Sigmoid colon (tissue), 7 donors: ENCODE measurements around the gene MAP2K2. TPM values are rescaled to one million over a fixed set of nuclear protein-coding genes. Genes with fewer than 3 reads are reported as not detected.

Source experiments
- DNase-seq: peaks from one replicate; pipeline ENCODE4 v3.0.0-alpha.2; 2019
- H3K27ac ChIP-seq, 4 donors: fragments of 200-600 bp; sonication (generic); one replicate each; pipeline ENCODE4 v1.5.1; 2016 to 2019; ENCODE audit warnings: mild to moderate bottlenecking in 1 of 4
- H3K27me3 ChIP-seq, 3 donors: fragments of 200-600 bp; sonication (generic); one replicate each; pipeline ENCODE4 v1.5.1; 2019; ENCODE audit warnings: mild to moderate bottlenecking in 1 of 3
- H3K36me3 ChIP-seq, 4 donors: fragments of 200-600 bp; sonication (generic); one replicate each; pipeline ENCODE4 v1.5.1; 2016 to 2019
- H3K4me1 ChIP-seq, 4 donors: fragments of 200-600 bp; sonication (generic); one replicate each; pipeline ENCODE4 v1.5.1; 2017 to 2019
- H3K4me3 ChIP-seq, 4 donors: fragments of 200-600 bp; sonication (generic); one replicate each; pipeline ENCODE4 v1.5.1; 2017 to 2019; ENCODE audit warnings: mild to moderate bottlenecking in 2 of 4, moderate library complexity in 1 of 4
- H3K9me3 ChIP-seq, 4 donors: fragments of 200-600 bp in 3 of 4; sonication (generic) in 3 of 4; one replicate each; pipeline versions ENCODE4 v1.5.1 to v1.6.1; 2013 to 2019
- CTCF ChIP-seq, 4 experiments: fragments of 450-650 bp in 3 of 4; fragments of 200-600 bp in 1 of 4; IDR thresholded peaks; one replicate each; pipeline ENCODE4 v1.5.1; 2016 to 2019; ENCODE audit warnings: antibody characterized with exemption in 4 of 4, mild to moderate bottlenecking in 3 of 4, moderate library complexity in 2 of 4
- EP300 ChIP-seq, 4 donors: sonication (generic); formaldehyde crosslinking; IDR thresholded peaks; one replicate each; pipeline ENCODE4 v1.6.1; 2017; ENCODE audit warnings: antibody characterized with exemption in 4 of 4
- POLR2A ChIP-seq, 2 donors: fragments of 450-650 bp; IDR thresholded peaks; one replicate each; pipeline ENCODE4 v1.6.1; 2016; ENCODE audit warnings: antibody characterized with exemption in 2 of 2, mild to moderate bottlenecking in 2 of 2, moderate library complexity in 2 of 2
- POLR2AphosphoS5 ChIP-seq, 4 donors: sonication (generic); formaldehyde crosslinking; IDR thresholded peaks; one replicate each; pipeline ENCODE4 v1.6.1; 2017; ENCODE audit warnings: antibody characterized with exemption in 4 of 4
- WGBS, 2 donors: extraction: QIAGEN DNeasy Blood & Tissue Kit; methylation state at CpG; one replicate each; pipeline ENCODE4 v1.1.7; 2013; 5-methylcytosine and 5-hydroxymethylcytosine counted together
- intact Hi-C: fragments of 100-400 bp; cut with DNase I; formaldehyde crosslinking; loops from one replicate; pipeline ENCODE4 v1.15.1; 2023
- polyA plus RNA-seq, 3 donors: library from polyadenylated mRNA; stranded (reverse); fragments of 200-250 nt; gene quantifications; one replicate each; pipeline ENCODE4 v1.2.3, GENCODE V29; 2013
- total RNA-seq, 4 donors: library from RNA; depleted of rRNA; stranded (reverse); fragments of >200 nt; gene quantifications; one replicate each; pipeline ENCODE4 v1.1.0, GENCODE V29; 2016
- donor health status: healthy with polysubstance abuse.
- donor health status: Bipolar disorder and iron deficiency.
- donor health status: healthy.

Gene MAP2K2
- total and polyA plus RNA-seq, 7 donors, result 48.2 to 278 (median 76.4) TPM

DNA sequence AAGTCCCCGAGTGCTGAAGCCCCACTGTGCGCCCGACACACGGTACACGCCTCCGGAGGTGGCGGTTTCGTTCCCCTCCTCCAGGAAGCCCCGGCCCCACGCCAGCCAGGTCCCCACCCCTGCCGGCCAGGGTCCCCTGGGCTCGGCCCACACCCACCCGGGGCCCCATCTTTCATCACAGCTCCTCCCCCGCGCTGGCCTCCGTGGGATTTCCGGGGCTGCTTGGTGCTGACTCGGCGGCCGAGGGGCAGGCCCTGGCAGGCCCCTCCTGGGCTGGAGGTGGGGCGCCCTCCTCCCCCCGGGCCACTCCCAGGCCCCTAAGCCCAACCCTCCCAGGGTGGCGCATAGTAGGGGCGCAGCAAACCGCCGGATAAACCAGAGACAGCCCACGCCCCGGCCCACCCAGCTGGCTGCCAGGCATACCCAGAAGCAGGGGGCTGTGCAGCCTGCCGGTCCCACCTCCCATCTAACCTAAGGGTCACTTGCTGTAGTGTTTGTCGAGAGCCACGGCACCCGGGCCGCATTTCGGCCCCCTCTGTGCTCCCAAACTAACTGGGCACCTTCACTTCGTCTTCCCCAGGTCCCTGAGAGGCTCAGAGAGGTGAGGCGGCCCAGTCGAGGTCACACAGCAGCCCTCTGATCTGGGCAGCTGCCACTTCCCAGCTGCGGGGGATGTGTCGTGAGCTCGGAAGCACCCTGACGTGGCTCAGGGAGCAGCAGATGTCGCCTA is 63.9 kb downstream of the MAP2K2 start:
- peaks cover 0 to 76% (median 69%) of the 10 kb centered on the region in 4 donors for H3K4me1 ChIP-seq
- intact Hi-C loops, result no loop called here
- H3K4me3 ChIP-seq, result peak overlapping the region in 3 of 4 donors; percentile 35 to 89 (median 38)
- DNase-seq, result peak; percentile 90
- no peaks in the 10 kb centered on the region for H3K9me3 ChIP-seq
- TF ChIP-seq EP300 (IDR thresholded peaks at IDR 0.05) (no peak), POLR2A (IDR thresholded peaks at IDR 0.05) (no peak), POLR2AphosphoS5 (IDR thresholded peaks at IDR 0.05) (peak in 1 of 4 donors; percentile 27), CTCF (IDR thresholded peaks at IDR 0.05) (no peak)
- no peaks in the 10 kb centered on the region for H3K27me3 ChIP-seq
- H3K36me3 ChIP-seq, result peaks cover 0 to 9% (median 6%) of the 10 kb centered on the region in 4 donors
- WGBS, 2 donors, result 5 to 49% methylated on average over 42 of the region's 42 CpGs
- peak overlapping the region; percentile 97 to 100 (median 98) for H3K27ac ChIP-seq

DNA sequence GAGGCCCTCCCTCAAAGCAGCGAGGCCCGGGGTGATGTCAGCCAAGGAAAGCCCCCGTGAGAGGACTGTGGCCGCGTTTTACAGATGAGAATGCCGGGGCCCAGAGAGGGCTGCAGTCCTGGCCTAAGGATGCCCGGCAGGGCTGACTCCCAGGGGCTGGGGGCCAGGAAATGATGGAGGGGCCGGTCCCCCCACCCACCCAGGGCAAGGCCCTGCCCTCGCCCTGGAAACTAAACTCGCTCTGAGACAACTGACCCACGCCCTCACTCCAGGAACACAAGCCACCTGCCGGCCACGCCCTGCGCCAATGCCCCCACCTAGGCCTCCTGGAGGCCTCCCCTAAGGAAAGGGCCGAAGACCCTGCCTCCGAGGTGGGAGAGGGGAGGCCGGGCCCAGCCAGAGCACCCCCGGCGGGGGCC is 64.5 kb downstream of the MAP2K2 start:
- DNase-seq, result peak; percentile 64
- 5 to 46% methylated on average over 19 of the region's 19 CpGs for WGBS, 2 donors
- Histone ChIP-seq H3K36me3 (peaks cover 4 to 15% (median 12%) of the 10 kb centered on the region in 4 donors), H3K27ac (peak overlapping the region; percentile 97 to 100 (median 98)), H3K4me1 (peaks cover 0 to 76% (median 67%) of the 10 kb centered on the region in 4 donors), H3K9me3 (no peaks in the 10 kb centered on the region), H3K27me3 (no peaks in the 10 kb centered on the region), H3K4me3 (peak overlapping the region in 3 of 4 donors; percentile 35 to 89 (median 38))
- intact Hi-C loops, result no loop called here
- TF ChIP-seq POLR2A (IDR thresholded peaks at IDR 0.05) (no peak), EP300 (IDR thresholded peaks at IDR 0.05) (no peak), CTCF (IDR thresholded peaks at IDR 0.05) (no peak), POLR2AphosphoS5 (IDR thresholded peaks at IDR 0.05) (no peak)

DNA sequence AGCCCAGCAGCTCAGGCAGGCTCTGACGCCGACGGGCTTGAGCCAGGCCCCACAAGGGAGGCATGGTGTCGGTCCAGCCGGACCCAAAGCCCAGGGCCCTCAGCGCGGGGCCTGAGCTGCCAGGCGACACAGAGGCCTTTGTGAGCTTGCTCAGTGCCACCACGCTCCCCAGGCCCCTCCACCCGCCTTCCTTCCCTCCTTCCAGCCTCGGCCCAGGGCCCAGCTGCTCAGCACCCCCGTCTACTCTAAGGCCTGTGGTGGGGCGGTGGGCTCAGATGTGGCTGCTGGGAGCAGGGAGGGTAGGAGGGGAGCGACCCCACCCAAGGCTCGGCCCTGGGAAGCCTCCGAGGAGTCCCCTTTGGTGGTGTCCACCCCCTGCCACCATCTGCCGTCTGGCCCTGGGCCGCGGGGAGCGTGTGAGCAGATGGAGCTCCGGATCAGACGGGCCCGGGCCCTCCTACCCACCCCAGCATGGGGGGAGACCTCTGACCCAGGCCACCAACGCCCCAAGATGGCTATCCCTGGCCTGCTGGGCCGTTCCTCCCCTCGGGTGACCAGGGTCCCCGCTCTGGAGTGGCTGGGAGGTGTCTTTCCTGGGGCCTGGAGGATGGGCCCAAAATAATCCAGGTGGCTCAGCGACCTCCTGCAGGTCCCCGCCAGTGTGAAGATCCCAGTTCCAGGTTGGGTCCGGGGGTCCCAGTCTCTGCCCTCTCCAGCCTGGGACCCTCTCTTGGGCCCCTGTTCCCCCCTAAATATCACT is 65.0 kb downstream of the MAP2K2 start:
- Histone ChIP-seq H3K4me1 (peaks cover 0 to 76% (median 69%) of the 10 kb centered on the region in 4 donors), H3K27ac (peak overlapping the region; percentile 97 to 100 (median 98)), H3K4me3 (peak overlapping the region; percentile 11 to 89 (median 36)), H3K36me3 (peaks cover 10 to 21% (median 18%) of the 10 kb centered on the region in 4 donors), H3K27me3 (no peaks in the 10 kb centered on the region), H3K9me3 (no peaks in the 10 kb centered on the region)
- intact Hi-C loops, result no loop called here
- no peak for TF ChIP-seq EP300 (IDR thresholded peaks at IDR 0.05)
- peak in 1 of 4 experiments; percentile 7 for TF ChIP-seq CTCF (IDR thresholded peaks at IDR 0.05)
- TF ChIP-seq POLR2AphosphoS5 (IDR thresholded peaks at IDR 0.05), result no peak
- no peak for TF ChIP-seq POLR2A (IDR thresholded peaks at IDR 0.05)
- 11 to 45% methylated on average over 30 of the region's 30 CpGs for WGBS, 2 donors
- peak; percentile 74 for DNase-seq

- Histone ChIP-seq H3K27ac (peak overlapping the region; percentile 97 to 100 (median 98)), H3K4me3 (peak overlapping the region; percentile 11 to 89 (median 36)), H3K27me3 (no peaks in the 10 kb centered on the region), H3K4me1 (peaks cover 0 to 76% (median 69%) of the 10 kb centered on the region in 4 donors), H3K36me3 (peaks cover 17 to 27% (median 24%) of the 10 kb centered on the region in 4 donors), H3K9me3 (no peaks in the 10 kb centered on the region)
- TF ChIP-seq EP300 (IDR thresholded peaks at IDR 0.05), result peak in 1 of 4 donors; percentile 6
- peak in 1 of 4 experiments; percentile 8 for TF ChIP-seq CTCF (IDR thresholded peaks at IDR 0.05)
- peak; percentile 61 to 80 (median 71) for TF ChIP-seq POLR2AphosphoS5 (IDR thresholded peaks at IDR 0.05)
- peak in 1 of 2 donors; percentile 31 for TF ChIP-seq POLR2A (IDR thresholded peaks at IDR 0.05)
- 23 to 43% methylated on average over 22 of the region's 22 CpGs for WGBS, 2 donors
- intact Hi-C loops, result loop anchor here (2.0 kb wide), 1 partner anchor 43 kb away; no protein-coding TSS in a partner anchor
- peak; percentile 97 for DNase-seq
Observed at GRCh38 chr19:4057931-4058692, 65.8 kb downstream of the MAP2K2 start.
